RWPE2 (cell line): ENCODE measurements around the gene AKR1A1.

Source experiments
- ATAC-seq: fragments of 200-7000 bp; cut with Tn5 transposase; 3 replicates; pipeline ENCODE4 v1.9.1; 2021; ENCODE audit warnings: low read depth
- DNase-seq: peaks from one replicate; pipeline ENCODE4 v3.0.0-alpha.2; 2020; ENCODE audit warnings: low spot score
- H3K27ac ChIP-seq: fragments of 450-650 bp; 2 replicates; pipeline ENCODE4 v1.5.1; 2017; ENCODE audit warnings: mild to moderate bottlenecking; ENCODE audit not compliant: poor library complexity, severe bottlenecking
- H3K27me3 ChIP-seq: fragments of 250-450 bp; sonication (Bioruptor Pico); 2 replicates; pipeline ENCODE4 v1.5.1; 2021; ENCODE audit warnings: mild to moderate bottlenecking, moderate library complexity; ENCODE audit not compliant: insufficient read depth, poor library complexity, severe bottlenecking
- H3K36me3 ChIP-seq: fragments of 250-450 bp; sonication (Bioruptor Pico); 2 replicates; pipeline ENCODE4 v1.5.1; 2020; ENCODE audit warnings: low read depth, mild to moderate bottlenecking, moderate library complexity
- H3K4me1 ChIP-seq: fragments of 250-450 bp; sonication (Bioruptor Pico); 2 replicates; pipeline ENCODE4 v1.5.1; 2021; ENCODE audit warnings: mild to moderate bottlenecking, moderate library complexity; ENCODE audit not compliant: insufficient read depth, poor library complexity, severe bottlenecking
- H3K4me3 ChIP-seq: fragments of 250-450 bp; sonication (Bioruptor Pico); 2 replicates; pipeline ENCODE4 v1.5.1; 2021; ENCODE audit warnings: mild to moderate bottlenecking, moderate library complexity; ENCODE audit not compliant: severe bottlenecking
- H3K9me3 ChIP-seq: fragments of 250-450 bp; sonication (Bioruptor Pico); 2 replicates; pipeline ENCODE4 v1.5.1; 2021; ENCODE audit warnings: mild to moderate bottlenecking, moderate library complexity; ENCODE audit not compliant: severe bottlenecking
- CTCF ChIP-seq: fragments of 450-650 bp; IDR thresholded peaks from one replicate; pipeline ENCODE4 v1.5.1; 2017; ENCODE audit warnings: mild to moderate bottlenecking, moderate library complexity; ENCODE audit not compliant: poor library complexity, severe bottlenecking

The AKR1A1 gene

DNA sequence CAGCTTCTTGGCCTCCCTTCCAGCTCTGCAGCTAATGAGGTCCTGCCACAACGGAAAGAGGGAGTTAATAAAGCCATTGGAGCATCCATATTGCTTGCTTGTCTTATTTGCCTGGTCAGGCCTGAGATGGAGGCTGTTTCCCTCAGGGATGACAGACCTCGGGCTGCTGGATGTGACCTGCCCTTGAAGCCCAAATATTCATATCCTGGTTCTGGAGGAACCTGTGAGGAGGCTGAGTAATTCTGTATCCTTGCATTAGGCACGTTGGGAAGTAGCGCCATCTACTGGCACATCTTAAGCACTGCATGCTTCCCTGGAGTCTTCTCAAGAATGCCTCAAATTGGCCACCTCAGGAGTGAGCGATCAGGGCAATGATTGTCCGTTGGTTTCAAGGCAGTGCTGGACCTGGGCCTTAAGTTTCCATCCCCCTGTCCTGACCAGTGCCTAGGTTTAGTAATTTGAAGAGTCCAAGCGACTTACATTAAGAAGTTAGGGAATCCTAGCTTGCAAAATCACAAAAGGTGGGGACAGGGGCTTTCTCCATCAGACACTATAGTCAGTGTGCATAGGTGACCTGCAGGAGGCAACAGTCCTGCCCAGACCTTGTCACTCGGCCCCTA is 19.4 kb downstream of the AKR1A1 start:
- peak; percentile 96 for TF ChIP-seq CTCF
- H3K9me3 ChIP-seq, result no peaks in the 10 kb centered on the region
- peak; percentile 84 for ATAC-seq
- no peaks in the 10 kb centered on the region for H3K27me3 ChIP-seq
- peaks cover 29% of the 10 kb centered on the region for H3K36me3 ChIP-seq
- H3K4me3 ChIP-seq, result no peak overlapping the region
- H3K4me1 ChIP-seq, result no peaks in the 10 kb centered on the region
- H3K27ac ChIP-seq, result no peak overlapping the region
- no peak for DNase-seq

- H3K9me3 ChIP-seq, result no peaks in the 10 kb centered on the region
- no peak overlapping the region for H3K4me3 ChIP-seq
- H3K36me3 ChIP-seq, result peaks cover 29% of the 10 kb centered on the region
- TF ChIP-seq CTCF, result peak; percentile 1
- H3K27me3 ChIP-seq, result no peaks in the 10 kb centered on the region
- ATAC-seq (no peak), DNase-seq (no peak)
- no peaks in the 10 kb centered on the region for H3K4me1 ChIP-seq
- H3K27ac ChIP-seq, result no peak overlapping the region
Observed at GRCh38 chr1:45570631-45571030, 20.0 kb downstream of the AKR1A1 start.

GRCh38 chr1:45573231-45573804 is 22.7 kb downstream of the AKR1A1 start:
- no peaks in the 10 kb centered on the region for H3K27me3 ChIP-seq
- no peak for TF ChIP-seq CTCF
- no peak for DNase-seq
- no peaks in the 10 kb centered on the region for H3K4me1 ChIP-seq
- ATAC-seq, result no peak
- H3K9me3 ChIP-seq, result no peaks in the 10 kb centered on the region
- no peak overlapping the region for H3K27ac ChIP-seq
- no peak overlapping the region for H3K4me3 ChIP-seq
- peaks cover 14% of the 10 kb centered on the region for H3K36me3 ChIP-seq

GRCh38 chr1:45574105-45574626 is 23.5 kb downstream of the AKR1A1 start:
- no peaks in the 10 kb centered on the region for H3K27me3 ChIP-seq
- no peak overlapping the region for H3K4me3 ChIP-seq
- no peak for TF ChIP-seq CTCF
- H3K27ac ChIP-seq, result no peak overlapping the region
- H3K4me1 ChIP-seq, result no peaks in the 10 kb centered on the region
- DNase-seq (no peak), ATAC-seq (no peak)
- no peaks in the 10 kb centered on the region for H3K9me3 ChIP-seq
- H3K36me3 ChIP-seq, result peaks cover 14% of the 10 kb centered on the region

- DNase-seq (peak; percentile 93), ATAC-seq (peak; percentile 90)
- peaks cover 5% of the 10 kb centered on the region; the same call in 1 of the 2 replicates for H3K36me3 ChIP-seq
- peak overlapping the region; percentile 73 for H3K27ac ChIP-seq
- peak overlapping the region; percentile 75 for H3K4me3 ChIP-seq
- no peaks in the 10 kb centered on the region for H3K27me3 ChIP-seq
- no peak for TF ChIP-seq CTCF
- no peaks in the 10 kb centered on the region for H3K4me1 ChIP-seq
- no peaks in the 10 kb centered on the region for H3K9me3 ChIP-seq
Observed at GRCh38 chr1:45583264-45583665, 32.6 kb downstream of the AKR1A1 start.
